ENCODE data around the gene ANKEF1.

ANKEF1 gene

GRCh38 chr20:10080574-10080973 is 45.8 kb downstream of the ANKEF1 start:
- Histone ChIP-seq H3K4me3 (ENCODE audit: low read length) (no peak overlapping the region), H3K27ac (ENCODE audit: low read depth, low read length) (no peak overlapping the region), H3K79me2 (ENCODE audit: control insufficient read depth, low read length) (no peaks in the 10 kb centered on the region), H3K27me3 (ENCODE audit: control insufficient read depth, low read length) (peaks cover 4% of the 10 kb centered on the region; the same call in 1 of the 2 replicates), H3K4me1 (ENCODE audit: control insufficient read depth, low read length) (peaks cover 1% of the 10 kb centered on the region; the same call in 1 of the 2 replicates), H3K4me2 (ENCODE audit: low read length) (no peak overlapping the region), H3K9me2 (replicated peaks; ENCODE audit: control insufficient read depth, low read length) (no peaks in the 10 kb centered on the region; the same call in 1 of the 2 replicates), H3F3A (ENCODE audit: control insufficient read depth, insufficient read depth) (no peaks in the 10 kb centered on the region), H3K9me3 (ENCODE audit: control insufficient read depth, insufficient read depth, low read length) (no peaks in the 10 kb centered on the region), H3K36me3 (ENCODE audit: control insufficient read depth, low read length) (no peaks in the 10 kb centered on the region), H4K20me1 (ENCODE audit: control insufficient read depth, insufficient read depth, low read depth, low read length) (no peaks in the 10 kb centered on the region)
- TF ChIP-seq CTCF (IDR thresholded peaks at IDR 0.05; ENCODE audit: low read depth, low read length, poor library complexity, severe bottlenecking) = no peak
- TF ChIP-seq EZH2phosphoT487 (IDR thresholded peaks at IDR 0.05; ENCODE audit: borderline replicate concordance, low read length) = no peak

GRCh38 chr20:10089871-10090587 is 55.2 kb downstream of the ANKEF1 start:
- no peaks in the 10 kb centered on the region for H4K20me1 ChIP-seq (ENCODE audit: control insufficient read depth, insufficient read depth, low read depth, low read length)
- H3K4me1 ChIP-seq (ENCODE audit: control insufficient read depth, low read length) = no peaks in the 10 kb centered on the region
- no peaks in the 10 kb centered on the region for H3K9me2 ChIP-seq (replicated peaks; ENCODE audit: control insufficient read depth, low read length)
- no peaks in the 10 kb centered on the region for H3K36me3 ChIP-seq (ENCODE audit: control insufficient read depth, low read length)
- no peaks in the 10 kb centered on the region for H3K9me3 ChIP-seq (ENCODE audit: control insufficient read depth, insufficient read depth, low read length)
- no peaks in the 10 kb centered on the region for H3K79me2 ChIP-seq (ENCODE audit: control insufficient read depth, low read length)
- H3K4me3 ChIP-seq (ENCODE audit: low read length) = no peak overlapping the region
- H3K27me3 ChIP-seq (ENCODE audit: control insufficient read depth, low read length) = peaks cover 4% of the 10 kb centered on the region; the same call in 1 of the 2 replicates
- TF ChIP-seq EZH2phosphoT487 (IDR thresholded peaks at IDR 0.05; ENCODE audit: borderline replicate concordance, low read length) = no peak
- no peak for TF ChIP-seq CTCF (IDR thresholded peaks at IDR 0.05; ENCODE audit: low read depth, low read length, poor library complexity, severe bottlenecking)
- no peak overlapping the region for H3K4me2 ChIP-seq (ENCODE audit: low read length)
- no peak overlapping the region for H3K27ac ChIP-seq (ENCODE audit: low read depth, low read length)
- no peaks in the 10 kb centered on the region for H3F3A ChIP-seq (ENCODE audit: control insufficient read depth, insufficient read depth)

- no peaks in the 10 kb centered on the region for H3K4me1 ChIP-seq (ENCODE audit: control insufficient read depth, low read length)
- no peak overlapping the region for H3K27ac ChIP-seq (ENCODE audit: low read depth, low read length)
- H3K9me3 ChIP-seq (ENCODE audit: control insufficient read depth, insufficient read depth, low read length) = no peaks in the 10 kb centered on the region
- TF ChIP-seq EZH2phosphoT487 (IDR thresholded peaks at IDR 0.05; ENCODE audit: borderline replicate concordance, low read length) (no peak), CTCF (IDR thresholded peaks at IDR 0.05; ENCODE audit: low read depth, low read length, poor library complexity, severe bottlenecking) (peak; percentile 62)
- H3K27me3 ChIP-seq (ENCODE audit: control insufficient read depth, low read length) = peaks cover 3% of the 10 kb centered on the region; the same call in 1 of the 2 replicates
- no peak overlapping the region for H3K4me3 ChIP-seq (ENCODE audit: low read length)
- no peaks in the 10 kb centered on the region for H3K79me2 ChIP-seq (ENCODE audit: control insufficient read depth, low read length)
- H3K36me3 ChIP-seq (ENCODE audit: control insufficient read depth, low read length) = no peaks in the 10 kb centered on the region
- H3K9me2 ChIP-seq (replicated peaks; ENCODE audit: control insufficient read depth, low read length) = no peaks in the 10 kb centered on the region
- H4K20me1 ChIP-seq (ENCODE audit: control insufficient read depth, insufficient read depth, low read depth, low read length) = no peaks in the 10 kb centered on the region
- H3F3A ChIP-seq (ENCODE audit: control insufficient read depth, insufficient read depth) = no peaks in the 10 kb centered on the region
- H3K4me2 ChIP-seq (ENCODE audit: low read length) = no peak overlapping the region
These were observed 55.9 kb downstream of the ANKEF1 start for GRCh38 chr20:10090588-10091166.
